RWPE1 (cell line): ENCODE data around the gene CEMIP.
A peak's percentile ranks its signal among the peaks of the same experiment; 100 is the strongest.

ENCODE experiments used
- CTCF ChIA-PET: fragments of 350-600 bp; sonication (Branson Sonifier 250); formaldehyde crosslinking; extraction: SDS; loops from one replicate; lab custom pipeline; 2021; lab: Yijun Ruan, JAX
- POLR2A ChIA-PET: fragments of 400-600 bp; formaldehyde crosslinking; extraction: SDS; loops from one replicate; lab custom pipeline; 2020; ENCODE audit warnings: antibody characterized with exemption; ENCODE audit not compliant: low non-redundant PET; lab: Yijun Ruan, JAX
- DNase-seq: peaks from one replicate; pipeline ENCODE4 v3.0.0; 2012; ENCODE audit warnings: low spot score
- H3K27ac ChIP-seq: fragments of 450-650 bp; 2 replicates; pipeline ENCODE4 v1.5.1; 2017
- TF ChIP-seq, protein P1 (sequence below): fragments of 450-650 bp; conservative IDR thresholded peaks from 2 replicates; pipeline ENCODE4 v1.5.1; 2017; ENCODE audit warnings: low read depth, mild to moderate bottlenecking

Gene CEMIP

GRCh38 chr15:80803580-80804525 is 24.7 kb downstream of the CEMIP start:
- TF ChIP-seq, protein P1, sequence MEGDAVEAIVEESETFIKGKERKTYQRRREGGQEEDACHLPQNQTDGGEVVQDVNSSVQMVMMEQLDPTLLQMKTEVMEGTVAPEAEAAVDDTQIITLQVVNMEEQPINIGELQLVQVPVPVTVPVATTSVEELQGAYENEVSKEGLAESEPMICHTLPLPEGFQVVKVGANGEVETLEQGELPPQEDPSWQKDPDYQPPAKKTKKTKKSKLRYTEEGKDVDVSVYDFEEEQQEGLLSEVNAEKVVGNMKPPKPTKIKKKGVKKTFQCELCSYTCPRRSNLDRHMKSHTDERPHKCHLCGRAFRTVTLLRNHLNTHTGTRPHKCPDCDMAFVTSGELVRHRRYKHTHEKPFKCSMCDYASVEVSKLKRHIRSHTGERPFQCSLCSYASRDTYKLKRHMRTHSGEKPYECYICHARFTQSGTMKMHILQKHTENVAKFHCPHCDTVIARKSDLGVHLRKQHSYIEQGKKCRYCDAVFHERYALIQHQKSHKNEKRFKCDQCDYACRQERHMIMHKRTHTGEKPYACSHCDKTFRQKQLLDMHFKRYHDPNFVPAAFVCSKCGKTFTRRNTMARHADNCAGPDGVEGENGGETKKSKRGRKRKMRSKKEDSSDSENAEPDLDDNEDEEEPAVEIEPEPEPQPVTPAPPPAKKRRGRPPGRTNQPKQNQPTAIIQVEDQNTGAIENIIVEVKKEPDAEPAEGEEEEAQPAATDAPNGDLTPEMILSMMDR: no peak
- no peak overlapping the region for H3K27ac ChIP-seq
- DNase-seq: no peak
- POLR2A ChIA-PET: no interaction called here
- CTCF ChIA-PET: no interaction called here

DNA sequence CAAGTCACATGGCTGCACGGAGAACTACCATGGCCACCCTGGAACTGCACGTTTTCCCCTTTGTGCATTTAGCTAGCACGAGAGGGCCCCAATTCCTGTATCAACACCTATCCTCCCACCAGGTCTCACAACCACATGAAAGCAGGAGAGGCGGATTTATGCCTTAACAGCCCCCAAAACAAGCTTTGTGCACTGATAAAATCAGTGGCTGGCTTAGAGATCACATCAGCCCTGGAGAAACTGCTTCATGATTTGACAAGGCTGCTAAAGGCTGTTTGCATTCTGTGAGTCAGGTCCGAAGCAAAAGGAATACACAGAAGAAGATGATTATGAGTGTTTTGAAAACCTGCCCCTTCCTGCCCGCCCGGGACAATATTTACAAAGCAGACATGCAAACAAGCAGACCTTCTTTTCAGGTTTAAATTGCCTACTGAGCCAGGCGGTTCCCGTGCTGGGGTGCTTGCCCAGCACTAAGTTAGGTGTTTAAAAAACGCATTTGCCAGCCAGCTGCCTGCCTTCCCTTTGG is 25.9 kb downstream of the CEMIP start:
- ChIA-PET CTCF (interaction anchor here (0.9 kb wide), 1 partner anchor 386 kb away, joined by 3 read pairs; no protein-coding TSS in a partner anchor), POLR2A (no interaction called here)
- peak; percentile 34 for DNase-seq
- TF ChIP-seq, protein P1: no peak
- no peak overlapping the region for H3K27ac ChIP-seq

DNA sequence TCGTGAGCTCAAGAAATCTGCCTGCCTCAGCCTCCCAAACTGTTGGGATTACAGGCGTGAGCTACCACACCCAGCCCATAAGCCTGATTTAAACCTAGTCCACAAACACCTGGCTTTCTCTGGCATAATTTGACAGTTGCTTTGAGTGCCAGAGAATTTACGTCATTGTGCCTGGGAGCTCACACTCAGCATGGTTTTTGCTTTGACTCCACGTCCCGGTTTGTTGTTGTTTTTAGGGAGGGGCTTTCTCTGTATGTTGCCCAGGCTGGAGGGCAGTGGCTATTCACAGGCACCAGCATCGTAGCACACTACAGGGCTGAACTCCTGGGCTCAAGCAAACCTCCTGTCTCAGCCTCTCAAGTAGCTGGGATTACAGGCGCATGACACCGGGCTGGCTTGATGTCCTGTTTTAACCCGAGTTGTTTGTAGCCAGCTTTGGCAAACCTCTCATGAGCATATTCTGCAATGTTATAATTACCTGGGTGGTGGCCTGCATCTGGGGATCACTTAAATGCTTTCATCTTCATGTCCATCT is 32.7 kb downstream of the CEMIP start:
- POLR2A ChIA-PET: no interaction called here
- no peak for DNase-seq
- no peak overlapping the region for H3K27ac ChIP-seq
- TF ChIP-seq, protein P1: no peak
- CTCF ChIA-PET: no interaction called here

GRCh38 chr15:80815106-80815505 is 35.9 kb downstream of the CEMIP start:
- ChIA-PET POLR2A (no interaction called here), CTCF (no interaction called here)
- TF ChIP-seq, protein P1: no peak
- no peak overlapping the region for H3K27ac ChIP-seq
- no peak for DNase-seq

- ChIA-PET POLR2A (interaction anchor here (0.6 kb wide), 1 partner anchor 9 kb away, joined by 6 read pairs; no protein-coding TSS in a partner anchor), CTCF (interaction anchor here (0.9 kb wide), 1 partner anchor 9 kb away, joined by 3 read pairs; no protein-coding TSS in a partner anchor)
- H3K27ac ChIP-seq: no peak overlapping the region
- no peak for DNase-seq
- TF ChIP-seq, protein P1: no peak
Measured at GRCh38 chr15:80816049-80816653, 37.0 kb downstream of the CEMIP start.

- CTCF ChIA-PET: no interaction called here
- no peak for DNase-seq
- TF ChIP-seq, protein P1: no peak
- no peak overlapping the region for H3K27ac ChIP-seq
- POLR2A ChIA-PET: interaction anchor here (0.6 kb wide), 1 partner anchor 11 kb away, joined by 7 read pairs; no protein-coding TSS in a partner anchor
Measured at GRCh38 chr15:80816936-80817335, 37.8 kb downstream of the CEMIP start.
